ENCODE results near the gene TSPAN14. TPM values are rescaled to one million over a fixed set of nuclear protein-coding genes. Genes with fewer than 3 reads are reported as not detected.

Gene TSPAN14
- total RNA-seq, 4 donors from 2014 or later: 123 to 163 (median 150) TPM

- DNase-seq (ENCODE audit: low spot score in 2 of 2): no peak
- H3K4me3 ChIP-seq: no peak overlapping the region
- WGBS, 2 donors: 87% methylated on average over 5 of the region's 5 CpGs
- no peaks in the 10 kb centered on the region for H3K4me1 ChIP-seq
- TF ChIP-seq EP300 (IDR thresholded peaks at IDR 0.05) (no peak), CTCF (IDR thresholded peaks at IDR 0.05) (no peak), POLR2A (IDR thresholded peaks at IDR 0.05) (no peak)
- H3K27ac ChIP-seq: no peak overlapping the region
- H3K9me3 ChIP-seq: no peaks in the 10 kb centered on the region
- no peaks in the 10 kb centered on the region for H3K27me3 ChIP-seq
- H3K36me3 ChIP-seq: no peaks in the 10 kb centered on the region
Measured at GRCh38 chr10:80553436-80553835, 99.3 kb downstream of the TSPAN14 start.

GRCh38 chr10:80554050-80554449 lies 99.9 kb downstream of the TSPAN14 start:
- Histone ChIP-seq H3K4me3 (no peak overlapping the region), H3K27me3 (no peaks in the 10 kb centered on the region), H3K4me1 (no peaks in the 10 kb centered on the region), H3K27ac (no peak overlapping the region), H3K36me3 (no peaks in the 10 kb centered on the region), H3K9me3 (no peaks in the 10 kb centered on the region)
- no peak for DNase-seq (ENCODE audit: low spot score in 2 of 2)
- WGBS, 2 donors: 63 to 72% methylated on average over 5 of the region's 5 CpGs
- TF ChIP-seq POLR2A (IDR thresholded peaks at IDR 0.05): no peak
- no peak for TF ChIP-seq CTCF (IDR thresholded peaks at IDR 0.05)
- no peak for TF ChIP-seq EP300 (IDR thresholded peaks at IDR 0.05)

- Histone ChIP-seq H3K27me3 (no peaks in the 10 kb centered on the region), H3K4me3 (no peak overlapping the region), H3K36me3 (no peaks in the 10 kb centered on the region), H3K4me1 (no peaks in the 10 kb centered on the region), H3K9me3 (no peaks in the 10 kb centered on the region), H3K27ac (no peak overlapping the region)
- TF ChIP-seq POLR2A (IDR thresholded peaks at IDR 0.05): no peak
- TF ChIP-seq EP300 (IDR thresholded peaks at IDR 0.05): no peak
- TF ChIP-seq CTCF (IDR thresholded peaks at IDR 0.05): no peak
- 65 to 73% methylated on average over 5 of the region's 5 CpGs for WGBS, 2 donors
- no peak for DNase-seq (ENCODE audit: low spot score in 2 of 2)
Measured at GRCh38 chr10:80555415-80555814, 101.3 kb downstream of the TSPAN14 start.

- Histone ChIP-seq H3K9me3 (no peaks in the 10 kb centered on the region), H3K27me3 (no peaks in the 10 kb centered on the region), H3K36me3 (no peaks in the 10 kb centered on the region), H3K4me1 (no peaks in the 10 kb centered on the region), H3K4me3 (no peak overlapping the region), H3K27ac (no peak overlapping the region)
- no peak for DNase-seq (ENCODE audit: low spot score in 2 of 2)
- TF ChIP-seq EP300 (IDR thresholded peaks at IDR 0.05) (no peak), CTCF (IDR thresholded peaks at IDR 0.05) (no peak), POLR2A (IDR thresholded peaks at IDR 0.05) (no peak)
Measured at GRCh38 chr10:80561950-80562349, 107.8 kb downstream of the TSPAN14 start.

- H3K36me3 ChIP-seq: no peaks in the 10 kb centered on the region
- H3K4me3 ChIP-seq: no peak overlapping the region
- H3K4me1 ChIP-seq: no peaks in the 10 kb centered on the region
- no peak overlapping the region for H3K27ac ChIP-seq
- H3K27me3 ChIP-seq: no peaks in the 10 kb centered on the region
- 52 to 83% methylated on average over 2 of the region's 2 CpGs for WGBS, 2 donors
- DNase-seq (ENCODE audit: low spot score in 2 of 2): no peak
- TF ChIP-seq CTCF (IDR thresholded peaks at IDR 0.05) (no peak), POLR2A (IDR thresholded peaks at IDR 0.05) (no peak), EP300 (IDR thresholded peaks at IDR 0.05) (no peak)
- H3K9me3 ChIP-seq: no peaks in the 10 kb centered on the region
Measured at GRCh38 chr10:80567292-80567691, 113.2 kb downstream of the TSPAN14 start.
